HepG2 (cell line): ENCODE measurements around the gene ECSIT. TPM values are rescaled to one million over a fixed set of nuclear protein-coding genes. Genes with fewer than 3 reads are reported as not detected.
A peak's percentile ranks its signal among the peaks of the same experiment; 100 is the strongest.

Source experiments
- ATF7 ChIP-seq, 2 experiments: fragments of 450-650 bp in 1 of 2; sonication (generic) in 1 of 2; formaldehyde crosslinking in 1 of 2; IDR thresholded peaks; 2 replicates each; pipeline versions ENCODE4 v1.4.0 to v1.6.1; 2016 to 2020; ENCODE audit warnings: antibody characterized with exemption in 1 of 2, mild to moderate bottlenecking in 1 of 2, missing genetic modification reagents in 1 of 2
- DZIP1 ChIP-seq: sonication (generic); formaldehyde crosslinking; IDR thresholded peaks from 2 replicates; pipeline ENCODE4 v1.5.0; 2020; ENCODE audit warnings: mild to moderate bottlenecking, missing genetic modification reagents
- HDAC2 ChIP-seq: sonication (generic); formaldehyde crosslinking; IDR thresholded peaks from 2 replicates; pipeline ENCODE4 v1.4.0; 2020; ENCODE audit warnings: missing genetic modification reagents
- KDM5B ChIP-seq: sonication (generic); formaldehyde crosslinking; IDR thresholded peaks from 2 replicates; pipeline ENCODE4 v1.4.0; 2020; ENCODE audit warnings: missing genetic modification reagents, mild to moderate bottlenecking, borderline replicate concordance
- MBD4 ChIP-seq: IDR thresholded peaks from 2 replicates; pipeline ENCODE4 v1.6.1; 2012; ENCODE audit warnings: low read length, inconsistent platforms, borderline replicate concordance
- MEIS2 ChIP-seq: sonication (generic); formaldehyde crosslinking; IDR thresholded peaks from 2 replicates; pipeline ENCODE4 v1.9.0; 2021; ENCODE audit warnings: mild to moderate bottlenecking, missing genetic modification reagents
- NR2C2 ChIP-seq: sonication (generic); formaldehyde crosslinking; IDR thresholded peaks from 2 replicates; pipeline ENCODE4 v1.4.0; 2020; ENCODE audit warnings: missing genetic modification reagents, mild to moderate bottlenecking, moderate library complexity, borderline replicate concordance
- PCBP2 ChIP-seq: fragments of 200-400 bp; formaldehyde crosslinking; optimal IDR thresholded peaks from 2 replicates; pipeline ENCODE3; 2018; ENCODE audit warnings: low read length, low read depth; ENCODE audit not compliant: poor library complexity, severe bottlenecking
- PHF8 ChIP-seq: sonication (generic); formaldehyde crosslinking; IDR thresholded peaks from 2 replicates; pipeline ENCODE4 v1.5.0; 2020; ENCODE audit warnings: missing genetic modification reagents
- SATB2 ChIP-seq: sonication (generic); formaldehyde crosslinking; IDR thresholded peaks from 2 replicates; pipeline ENCODE4 v1.5.0; 2020; ENCODE audit warnings: missing genetic modification reagents
- SCMH1 ChIP-seq: sonication (generic); formaldehyde crosslinking; IDR thresholded peaks from 2 replicates; pipeline ENCODE4 v1.9.0; 2021; ENCODE audit warnings: missing genetic modification reagents, mild to moderate bottlenecking, borderline replicate concordance
- ZNF276 ChIP-seq: sonication (generic); formaldehyde crosslinking; IDR thresholded peaks from 2 replicates; pipeline ENCODE4 v1.4.0; 2020; ENCODE audit warnings: mild to moderate bottlenecking, low read depth, missing genetic modification reagents
- ZNF296 ChIP-seq: sonication (generic); formaldehyde crosslinking; conservative IDR thresholded peaks from 2 replicates; pipeline ENCODE4 v1.5.0; 2020; ENCODE audit warnings: mild to moderate bottlenecking, missing genetic modification reagents
- ZNF431 ChIP-seq: sonication (generic); formaldehyde crosslinking; IDR thresholded peaks from 2 replicates; pipeline ENCODE4 v1.9.0; 2022; ENCODE audit warnings: missing genetic modification reagents, low read depth, mild to moderate bottlenecking, borderline replicate concordance
- ZNF709 ChIP-seq: sonication (generic); formaldehyde crosslinking; IDR thresholded peaks from 2 replicates; pipeline ENCODE4 v1.5.0; 2020; ENCODE audit warnings: mild to moderate bottlenecking, missing genetic modification reagents
- ZNF749 ChIP-seq: sonication (generic); formaldehyde crosslinking; IDR thresholded peaks from 2 replicates; pipeline ENCODE4 v1.8.0; 2022; ENCODE audit warnings: mild to moderate bottlenecking, missing genetic modification reagents, moderate library complexity, borderline replicate concordance
- polyA plus RNA-seq, 8 experiments: library from polyadenylated mRNA; depleted of rRNA in 3 of 8; stranded (reverse) in 7 of 8; unstranded in 1 of 8; fragments of >200 nt; fragmentation: Illumina TruSeq in 4 of 8; extraction: Trizol in 4 of 8; gene quantifications; 2 replicates each; pipeline versions ENCODE4 v1.2.1 to v1.2.3, GENCODE V29; 2011 to 2016; ENCODE audit warnings: low read depth in 4 of 8, missing spikeins in 1 of 8, mixed read lengths in 1 of 8; ENCODE audit not compliant: insufficient read depth in 1 of 8
- total RNA-seq, 5 experiments: library from RNA; depleted of rRNA; stranded (reverse); fragments of >200 nt; fragmentation: Illumina TruSeq; extraction: Trizol; gene quantifications; 2 replicates each; pipeline ENCODE4 v1.2.3, GENCODE V29; 2016; ENCODE audit warnings: low read depth in 1 of 5
- TF ChIP-seq, protein P1 (sequence below): sonication (generic); formaldehyde crosslinking; IDR thresholded peaks from 2 replicates; pipeline ENCODE4 v1.4.0; 2020; ENCODE audit warnings: missing genetic modification reagents
- TF ChIP-seq, protein P2 (sequence below): sonication (generic); formaldehyde crosslinking; IDR thresholded peaks from 2 replicates; pipeline ENCODE4 v1.5.1; 2020; ENCODE audit warnings: mild to moderate bottlenecking, missing genetic modification reagents, moderate library complexity

The ECSIT gene
- total and polyA plus RNA-seq, 2 of the 13 experiments (the other 11 are each of a cell fraction or from before 2014, with no cell fraction given): 36.4 to 62.3 TPM

DNA sequence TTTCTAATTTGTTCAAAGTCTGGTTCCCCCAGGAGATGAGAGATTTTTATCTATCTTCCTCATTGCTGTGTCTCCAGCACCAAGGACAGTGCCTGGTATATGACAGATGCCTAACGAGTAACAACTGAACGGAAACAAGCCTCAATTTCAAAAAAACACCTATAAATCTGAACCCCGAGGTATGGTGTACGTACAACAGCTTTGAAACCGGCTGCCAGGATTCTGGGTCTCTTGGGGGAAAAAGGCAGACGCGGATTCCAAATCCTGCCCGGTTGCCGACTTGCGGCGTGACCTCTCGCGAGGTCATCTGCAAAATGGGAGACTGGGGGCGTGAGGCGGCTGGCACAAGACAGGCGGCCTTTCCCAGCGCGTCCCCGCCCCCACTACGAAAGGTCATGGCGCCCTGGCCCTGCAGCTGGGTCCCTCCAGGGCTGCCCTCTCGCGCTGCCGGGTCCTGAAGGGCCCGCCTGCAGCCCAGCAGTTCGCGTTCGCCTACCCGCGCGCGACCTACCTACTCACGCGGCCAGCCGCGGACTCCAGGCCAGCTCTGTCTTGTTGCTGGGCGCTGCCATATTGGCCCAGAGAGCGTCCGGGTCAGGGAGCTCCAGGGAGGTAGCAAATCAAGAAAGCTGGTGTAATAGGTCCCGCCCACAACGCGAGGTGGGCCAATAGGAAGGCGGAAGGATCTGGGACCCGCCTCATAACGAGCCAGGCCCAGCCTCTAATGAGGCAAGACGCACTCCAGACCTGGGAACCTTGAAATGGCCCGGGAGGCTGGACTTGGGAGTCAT is at the start of gene ECSIT (continued):
- TF ChIP-seq DZIP1 (CRISPR knock-in tag) (0 out of 2 replicates have a peak, but pooled peaks have one; percentile 47), MEIS2 (CRISPR knock-in tag) (peak; percentile 60; the same call in 1 of the 2 replicates), ZNF749 (CRISPR knock-in tag) (0 out of 2 replicates have a peak, but pooled peaks have one; percentile 36), ZNF431 (CRISPR knock-in tag) (peak; percentile 29; the same call in 1 of the 2 replicates), ATF7 (IDR thresholded peaks at IDR 0.05) (no peak), ATF7 (CRISPR knock-in tag; IDR thresholded peaks at IDR 0.05) (no peak), HDAC2 (peak; percentile 79; the same call in 1 of the 2 replicates), SCMH1 (no peak), KDM5B (CRISPR knock-in tag) (peak; percentile 58; the same call in 1 of the 2 replicates), ZNF709 (CRISPR knock-in tag) (no peak), MBD4 (no peak), PCBP2 (no peak), ZNF276 (0 out of 2 replicates have a peak, but pooled peaks have one; percentile 76), ZNF296 (CRISPR knock-in tag) (no peak), SATB2 (CRISPR knock-in tag) (0 out of 2 replicates have a peak, but pooled peaks have one; percentile 69), NR2C2 (CRISPR knock-in tag) (peak; percentile 99), PHF8 (CRISPR knock-in tag) (peak; percentile 97)
- TF ChIP-seq, protein P1, sequence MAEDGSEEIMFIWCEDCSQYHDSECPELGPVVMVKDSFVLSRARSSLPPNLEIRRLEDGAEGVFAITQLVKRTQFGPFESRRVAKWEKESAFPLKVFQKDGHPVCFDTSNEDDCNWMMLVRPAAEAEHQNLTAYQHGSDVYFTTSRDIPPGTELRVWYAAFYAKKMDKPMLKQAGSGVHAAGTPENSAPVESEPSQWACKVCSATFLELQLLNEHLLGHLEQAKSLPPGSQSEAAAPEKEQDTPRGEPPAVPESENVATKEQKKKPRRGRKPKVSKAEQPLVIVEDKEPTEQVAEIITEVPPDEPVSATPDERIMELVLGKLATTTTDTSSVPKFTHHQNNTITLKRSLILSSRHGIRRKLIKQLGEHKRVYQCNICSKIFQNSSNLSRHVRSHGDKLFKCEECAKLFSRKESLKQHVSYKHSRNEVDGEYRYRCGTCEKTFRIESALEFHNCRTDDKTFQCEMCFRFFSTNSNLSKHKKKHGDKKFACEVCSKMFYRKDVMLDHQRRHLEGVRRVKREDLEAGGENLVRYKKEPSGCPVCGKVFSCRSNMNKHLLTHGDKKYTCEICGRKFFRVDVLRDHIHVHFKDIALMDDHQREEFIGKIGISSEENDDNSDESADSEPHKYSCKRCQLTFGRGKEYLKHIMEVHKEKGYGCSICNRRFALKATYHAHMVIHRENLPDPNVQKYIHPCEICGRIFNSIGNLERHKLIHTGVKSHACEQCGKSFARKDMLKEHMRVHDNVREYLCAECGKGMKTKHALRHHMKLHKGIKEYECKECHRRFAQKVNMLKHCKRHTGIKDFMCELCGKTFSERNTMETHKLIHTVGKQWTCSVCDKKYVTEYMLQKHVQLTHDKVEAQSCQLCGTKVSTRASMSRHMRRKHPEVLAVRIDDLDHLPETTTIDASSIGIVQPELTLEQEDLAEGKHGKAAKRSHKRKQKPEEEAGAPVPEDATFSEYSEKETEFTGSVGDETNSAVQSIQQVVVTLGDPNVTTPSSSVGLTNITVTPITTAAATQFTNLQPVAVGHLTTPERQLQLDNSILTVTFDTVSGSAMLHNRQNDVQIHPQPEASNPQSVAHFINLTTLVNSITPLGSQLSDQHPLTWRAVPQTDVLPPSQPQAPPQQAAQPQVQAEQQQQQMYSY (CRISPR knock-in tag): no peak
- TF ChIP-seq, protein P2, sequence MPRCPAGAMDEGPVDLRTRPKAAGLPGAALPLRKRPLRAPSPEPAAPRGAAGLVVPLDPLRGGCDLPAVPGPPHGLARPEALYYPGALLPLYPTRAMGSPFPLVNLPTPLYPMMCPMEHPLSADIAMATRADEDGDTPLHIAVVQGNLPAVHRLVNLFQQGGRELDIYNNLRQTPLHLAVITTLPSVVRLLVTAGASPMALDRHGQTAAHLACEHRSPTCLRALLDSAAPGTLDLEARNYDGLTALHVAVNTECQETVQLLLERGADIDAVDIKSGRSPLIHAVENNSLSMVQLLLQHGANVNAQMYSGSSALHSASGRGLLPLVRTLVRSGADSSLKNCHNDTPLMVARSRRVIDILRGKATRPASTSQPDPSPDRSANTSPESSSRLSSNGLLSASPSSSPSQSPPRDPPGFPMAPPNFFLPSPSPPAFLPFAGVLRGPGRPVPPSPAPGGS (CRISPR knock-in tag): peak; percentile 79; the same call in 1 of the 2 replicates
